Measurements from ENCODE around the gene LSM14A.
"Not testable (repeated sequence)": the region's sequence is repeated elsewhere in the genome, so short reads cannot be mapped to it uniquely, and the experiment has no call there.

LSM14A gene

GRCh38 chr19:34191355-34191962, 19.2 kb downstream of the LSM14A start:
- DNase-seq (ENCODE audit: low read depth) = no peak

- DNase-seq (ENCODE audit: low read depth) = no peak
Observed at GRCh38 chr19:34193439-34193838, 21.1 kb downstream of the LSM14A start.

DNA sequence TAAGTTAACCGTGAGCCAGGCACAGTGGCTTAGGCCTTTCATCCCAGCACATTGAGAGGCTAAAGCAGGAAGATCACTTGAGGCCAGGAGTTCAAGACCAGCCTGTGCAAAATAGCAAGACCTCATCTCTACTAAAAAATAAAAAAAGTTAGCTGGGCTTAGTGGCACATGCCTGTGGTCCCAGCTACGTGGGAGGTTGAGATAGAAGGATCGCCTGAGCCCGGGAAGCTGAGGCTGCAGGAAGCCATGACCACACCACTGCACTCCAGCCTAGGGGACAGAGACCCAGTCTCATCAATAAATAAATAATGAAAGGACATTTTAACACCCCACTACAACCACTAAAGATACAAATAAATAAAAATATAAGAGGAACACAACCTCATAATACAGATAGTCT, 21.6 kb downstream of the LSM14A start:
- DNase-seq (ENCODE audit: low read depth) = peak; percentile 45

GRCh38 chr19:34201133-34201532, 28.8 kb downstream of the LSM14A start:
- no peak for DNase-seq (ENCODE audit: low read depth)

DNA sequence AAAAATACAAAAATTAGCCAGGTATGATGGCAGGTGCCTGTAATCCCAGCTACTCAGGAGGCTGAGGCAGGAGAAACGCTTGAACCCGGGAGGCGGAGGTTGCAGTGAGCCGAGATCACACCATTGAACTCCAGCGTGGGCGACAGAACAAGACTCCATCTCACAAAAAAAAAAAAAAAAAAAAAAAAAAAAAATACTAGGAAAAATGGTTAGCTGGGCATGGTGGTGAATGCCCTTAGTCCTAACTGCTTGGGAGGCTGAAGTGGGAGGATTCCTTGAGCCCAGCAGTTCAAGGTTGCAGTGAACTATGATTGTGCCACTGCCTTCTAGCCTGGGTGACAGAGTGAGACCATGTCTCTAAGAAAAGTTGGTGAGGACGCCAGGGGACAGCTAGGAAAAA, 33.0 kb downstream of the LSM14A start:
- DNase-seq (ENCODE audit: low read depth) = not testable (repeated sequence)

- no peak for DNase-seq (ENCODE audit: low read depth)
Observed at GRCh38 chr19:34208291-34208884, 36.1 kb downstream of the LSM14A start.

GRCh38 chr19:34209726-34210125, 37.4 kb downstream of the LSM14A start:
- no peak for DNase-seq (ENCODE audit: low read depth)

- DNase-seq (ENCODE audit: low read depth) = no peak
Observed at GRCh38 chr19:34213283-34213682, 41.0 kb downstream of the LSM14A start.

GRCh38 chr19:34214040-34214439, 41.7 kb downstream of the LSM14A start:
- no peak for DNase-seq (ENCODE audit: low read depth)

DNA sequence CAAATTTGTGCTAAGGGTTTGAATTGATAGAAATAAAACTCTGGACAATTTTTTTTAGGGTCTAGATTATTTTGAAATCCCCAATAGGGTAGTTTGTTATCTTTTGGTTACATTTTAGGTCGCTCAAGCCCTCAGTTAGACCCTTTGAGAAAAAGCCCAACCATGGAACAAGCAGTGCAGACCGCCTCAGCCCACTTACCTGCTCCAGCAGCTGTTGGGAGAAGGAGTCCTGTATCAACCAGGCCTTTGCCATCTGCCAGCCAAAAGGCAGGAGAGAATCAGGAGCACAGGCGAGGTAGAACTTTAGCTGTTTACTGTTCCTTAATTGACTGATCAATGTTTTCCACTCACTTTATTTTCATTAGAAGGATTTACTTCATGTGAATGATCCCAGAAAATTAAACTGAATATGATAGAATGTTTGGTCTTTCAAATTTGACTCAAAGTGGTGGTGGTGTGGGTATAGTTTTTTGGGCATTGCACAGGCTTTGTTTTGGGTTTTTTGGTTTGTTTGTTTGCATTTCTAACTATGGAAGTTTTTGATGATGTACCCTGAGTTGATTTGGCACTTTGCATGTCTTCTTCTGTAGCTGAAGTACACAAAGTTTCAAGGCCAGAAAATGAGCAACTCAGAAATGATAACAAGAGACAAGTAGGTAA, 42.8 kb downstream of the LSM14A start:
- no peak for DNase-seq (ENCODE audit: low read depth)

GRCh38 chr19:34215666-34216038, 43.3 kb downstream of the LSM14A start:
- DNase-seq (ENCODE audit: low read depth) = no peak

DNA sequence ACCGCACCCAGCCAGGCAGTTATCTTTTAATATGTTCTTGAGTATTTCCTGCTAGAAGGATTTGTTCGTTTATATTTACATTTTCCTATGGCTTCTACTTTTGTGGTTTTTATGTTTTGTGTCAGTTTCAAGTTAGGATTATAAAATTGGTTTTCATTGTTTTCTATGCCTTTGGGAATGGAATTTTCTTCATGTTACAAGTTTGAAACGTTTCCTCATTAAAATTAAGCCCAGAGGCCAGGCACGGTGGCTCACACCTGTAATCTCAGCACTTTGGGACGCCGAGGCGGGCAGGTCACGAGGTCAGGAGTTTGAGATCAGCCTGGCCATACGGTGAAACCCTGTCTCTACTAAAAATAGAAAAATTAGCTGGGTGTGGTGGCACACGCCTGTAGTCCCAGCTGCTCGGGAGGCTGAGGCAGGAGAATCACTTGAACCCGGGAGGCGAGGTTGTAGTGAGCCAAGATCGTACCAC, 44.5 kb downstream of the LSM14A start:
- not testable (repeated sequence) for DNase-seq (ENCODE audit: low read depth)

GRCh38 chr19:34217952-34218817, 45.9 kb downstream of the LSM14A start:
- DNase-seq (ENCODE audit: low read depth) = peak; percentile 99

DNA sequence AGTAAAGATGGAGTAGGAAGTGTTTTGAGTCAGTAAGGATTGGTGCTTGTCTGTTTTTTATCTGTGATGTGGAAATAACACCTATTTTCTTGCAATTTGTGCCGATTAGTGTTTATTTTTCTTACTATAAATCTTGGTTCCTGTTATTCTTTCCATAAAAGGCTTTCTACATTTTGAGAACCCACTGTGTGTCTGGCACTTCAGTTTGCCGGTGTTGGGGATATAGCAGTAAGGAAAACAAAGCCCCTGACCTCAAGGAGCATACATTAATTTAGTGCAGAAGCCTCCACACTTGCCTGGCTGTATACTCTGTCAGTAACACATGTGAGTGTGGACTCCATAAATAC, 46.5 kb downstream of the LSM14A start:
- no peak for DNase-seq (ENCODE audit: low read depth)

- peak; percentile 51 for DNase-seq (ENCODE audit: low read depth)
Observed at GRCh38 chr19:34220472-34221063, 48.3 kb downstream of the LSM14A start.

GRCh38 chr19:34222386-34222785, 50.1 kb downstream of the LSM14A start:
- DNase-seq (ENCODE audit: low read depth) = no peak

DNA sequence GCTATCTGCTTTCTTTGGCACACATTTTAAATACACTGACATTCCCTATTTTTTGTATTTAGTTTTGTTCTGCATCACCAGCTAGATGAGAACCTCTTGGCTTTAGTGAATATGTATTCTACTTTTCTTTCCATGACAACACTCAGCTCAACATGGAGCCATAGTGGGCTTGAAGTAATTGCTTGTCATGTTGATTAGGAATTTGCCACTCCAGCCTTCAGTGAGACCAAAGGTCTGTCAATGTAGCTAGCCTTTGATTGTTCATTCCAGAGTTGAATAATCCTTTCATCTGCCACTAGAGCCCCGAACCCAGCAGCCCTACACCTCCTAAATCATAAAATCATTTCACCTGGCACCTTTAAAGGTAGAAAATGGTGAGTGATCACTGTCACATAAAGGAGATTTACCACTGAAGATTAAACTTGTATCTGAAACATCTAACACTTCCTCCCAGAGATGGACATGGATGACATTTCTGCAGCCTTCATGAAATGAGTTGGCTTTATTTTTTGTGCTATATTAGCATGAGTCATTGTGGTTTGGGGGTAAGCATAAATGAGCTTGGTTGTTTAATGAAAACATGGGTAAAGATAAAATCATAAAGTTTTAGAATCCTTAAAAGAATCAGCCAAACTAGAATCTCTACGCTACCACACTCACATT, 52.8 kb downstream of the LSM14A start:
- DNase-seq (ENCODE audit: low read depth) = peak; percentile 76

DNA sequence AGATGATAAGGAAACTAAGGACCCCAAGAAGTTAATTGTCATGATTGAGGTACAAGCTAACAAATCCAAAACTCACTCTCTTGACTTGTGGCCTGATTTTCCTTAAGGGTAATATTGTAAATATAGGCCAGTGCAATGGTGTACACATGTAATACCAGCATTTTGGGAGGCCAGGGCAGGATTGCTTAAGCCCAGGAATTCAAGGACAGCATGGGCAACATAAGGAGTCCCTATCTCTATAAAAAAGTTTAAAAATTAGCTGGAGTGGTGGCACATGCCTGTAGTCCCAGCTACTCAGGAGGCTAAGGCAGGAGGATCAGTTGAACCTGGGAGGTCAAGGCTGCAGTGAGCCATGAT, 53.3 kb downstream of the LSM14A start:
- DNase-seq (ENCODE audit: low read depth) = no peak

DNA sequence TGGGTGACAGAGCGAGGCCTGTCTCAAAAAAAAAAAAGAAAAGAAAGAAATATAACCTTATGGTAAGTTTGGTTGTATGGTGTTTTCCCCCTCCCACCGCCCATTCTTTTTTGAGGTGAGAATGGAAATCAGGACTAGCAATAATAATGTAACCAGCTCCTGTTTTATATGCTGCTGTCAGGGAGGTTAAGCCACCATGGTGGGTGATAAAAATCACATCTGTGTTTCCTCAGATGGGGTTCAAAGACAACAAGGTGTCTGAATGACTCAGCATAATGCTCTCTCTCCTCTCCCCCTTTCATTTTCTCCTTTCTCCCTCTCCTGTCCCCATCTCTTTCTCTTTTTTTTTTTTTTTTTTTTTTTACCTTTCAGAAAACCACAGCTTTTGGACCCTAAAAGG, 53.7 kb downstream of the LSM14A start:
- no peak for DNase-seq (ENCODE audit: low read depth)

DNA sequence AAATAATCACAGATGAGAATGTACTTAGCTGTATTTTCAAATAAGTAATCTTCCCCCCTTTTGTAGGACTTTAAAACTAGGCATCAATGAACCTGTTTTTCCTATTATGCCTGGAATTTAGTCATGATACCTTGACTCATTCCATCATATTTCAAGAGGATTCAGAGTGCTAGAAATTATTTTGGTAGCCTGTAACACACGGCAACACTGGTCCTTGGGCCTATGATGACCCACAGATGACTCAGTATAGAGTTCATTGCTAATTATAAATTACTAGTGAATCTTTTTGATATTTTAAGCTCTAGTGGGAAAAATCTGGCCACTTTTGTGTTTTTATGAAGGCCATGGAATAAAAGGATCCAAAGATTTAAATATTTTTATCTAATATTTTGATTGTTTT, 56.0 kb downstream of the LSM14A start:
- no peak for DNase-seq (ENCODE audit: low read depth)

DNA sequence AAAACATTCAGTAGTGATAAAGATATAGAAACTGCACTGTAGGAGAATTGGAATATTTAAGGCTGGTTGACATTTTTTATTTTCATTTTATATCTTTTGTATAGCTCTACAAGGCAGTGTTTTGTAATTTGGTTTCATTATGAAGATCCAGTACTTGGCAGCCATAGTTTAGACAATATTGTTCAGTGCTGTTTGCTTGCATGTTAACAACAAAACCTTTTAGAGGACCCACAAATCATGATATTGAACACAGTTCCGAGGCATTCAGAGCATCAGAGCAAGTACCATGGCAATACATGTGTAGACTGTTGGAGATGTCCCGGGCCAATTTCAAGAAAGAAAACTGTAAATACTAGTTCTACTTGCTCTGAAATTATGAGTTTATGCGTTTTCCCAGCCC, 56.5 kb downstream of the LSM14A start:
- no peak for DNase-seq (ENCODE audit: low read depth)

- no peak for DNase-seq (ENCODE audit: low read depth)
Observed at GRCh38 chr19:34229721-34230120, 57.4 kb downstream of the LSM14A start.
